SK-N-SH treated with all-trans-retinoic acid at 6 μM for 48 hours (cell line): ENCODE results near the gene PSMD6.

Experiments
- ATAC-seq: fragments of 200-7000 bp; cut with Tn5 transposase; 3 replicates; pipeline ENCODE4 v1.9.1; 2020; ENCODE audit warnings: mild to moderate bottlenecking, moderate library complexity
- BACH2 ChIP-seq: fragments of 250-450 bp; sonication (Bioruptor Pico); IDR thresholded peaks from 2 replicates; pipeline ENCODE4 v1.9.0; 2021; ENCODE audit warnings: mild to moderate bottlenecking, borderline replicate concordance
- CSDC2 ChIP-seq: fragments of 250-450 bp; sonication (Bioruptor Pico); IDR thresholded peaks from 2 replicates; pipeline ENCODE4 v1.5.0; 2020; ENCODE audit warnings: mild to moderate bottlenecking, moderate library complexity
- ESRRG ChIP-seq: fragments of 250-450 bp; sonication (Bioruptor Pico); IDR thresholded peaks from 2 replicates; pipeline ENCODE4 v1.6.1; 2021; ENCODE audit warnings: mild to moderate bottlenecking
- ISL1 ChIP-seq: fragments of 250-450 bp; sonication (Bioruptor Pico); IDR thresholded peaks from 2 replicates; pipeline ENCODE4 v2.1.2; 2022; ENCODE audit warnings: mild to moderate bottlenecking, moderate library complexity
- OSR1 ChIP-seq: fragments of 250-450 bp; sonication (Bioruptor Pico); IDR thresholded peaks from 2 replicates; pipeline ENCODE4 v1.8.0; 2022; ENCODE audit warnings: moderate library complexity, mild to moderate bottlenecking, inconsistent platforms
- PPARA ChIP-seq: fragments of 250-450 bp; sonication (Bioruptor Pico); IDR thresholded peaks from 2 replicates; pipeline ENCODE4 v1.5.0; 2020; ENCODE audit warnings: mild to moderate bottlenecking, borderline replicate concordance
- SNAI2 ChIP-seq: fragments of 250-450 bp; sonication (Bioruptor Pico); IDR thresholded peaks from 2 replicates; pipeline ENCODE4 v1.5.0; 2020; ENCODE audit warnings: mild to moderate bottlenecking, moderate library complexity
- TOX ChIP-seq: fragments of 250-450 bp; sonication (Bioruptor Pico); IDR thresholded peaks from 2 replicates; pipeline ENCODE4 v1.8.0; 2021; ENCODE audit warnings: mild to moderate bottlenecking, moderate library complexity, borderline replicate concordance
- ZC3H10 ChIP-seq: fragments of 250-450 bp; sonication (Bioruptor Pico); IDR thresholded peaks from 2 replicates; pipeline ENCODE4 v1.5.1; 2021; ENCODE audit warnings: mild to moderate bottlenecking, moderate library complexity
- ZFP3 ChIP-seq: fragments of 250-450 bp; sonication (Bioruptor Pico); IDR thresholded peaks from 2 replicates; pipeline ENCODE4 v1.5.0; 2020; ENCODE audit warnings: mild to moderate bottlenecking, moderate library complexity
- ZFP30 ChIP-seq: fragments of 450-650 bp; formaldehyde crosslinking; IDR thresholded peaks from 2 replicates; pipeline ENCODE4 v1.5.0; 2022; ENCODE audit warnings: mild to moderate bottlenecking, moderate library complexity
- ZNF70 ChIP-seq: fragments of 450-650 bp; formaldehyde crosslinking; IDR thresholded peaks from 2 replicates; pipeline ENCODE4 v1.5.0; 2020; ENCODE audit warnings: mild to moderate bottlenecking, moderate library complexity
- ZNF8 ChIP-seq: fragments of 450-650 bp; formaldehyde crosslinking; IDR thresholded peaks from 2 replicates; pipeline ENCODE4 v1.5.0; 2020; ENCODE audit warnings: mild to moderate bottlenecking, moderate library complexity
- TF ChIP-seq, protein P1 (sequence below): fragments of 250-450 bp; sonication (Bioruptor Pico); IDR thresholded peaks from 2 replicates; pipeline ENCODE4 v1.8.0; 2021; ENCODE audit warnings: low read depth, mild to moderate bottlenecking, moderate library complexity, borderline replicate concordance
- TF ChIP-seq, protein P2 (sequence below): fragments of 250-450 bp; sonication (Bioruptor Pico); IDR thresholded peaks from 2 replicates; pipeline ENCODE4 v1.8.0; 2020; ENCODE audit warnings: mild to moderate bottlenecking, moderate library complexity, borderline replicate concordance
- TF ChIP-seq, protein P3 (sequence below): fragments of 250-450 bp; sonication (Bioruptor Pico); IDR thresholded peaks from 2 replicates; pipeline ENCODE4 v1.5.1; 2021; ENCODE audit warnings: mild to moderate bottlenecking, moderate library complexity
- TF ChIP-seq, protein P4 (sequence below): fragments of 250-450 bp; sonication (Bioruptor Pico); IDR thresholded peaks from 2 replicates; pipeline ENCODE4 v1.5.0; 2020; ENCODE audit warnings: mild to moderate bottlenecking, moderate library complexity

The PSMD6 gene

DNA sequence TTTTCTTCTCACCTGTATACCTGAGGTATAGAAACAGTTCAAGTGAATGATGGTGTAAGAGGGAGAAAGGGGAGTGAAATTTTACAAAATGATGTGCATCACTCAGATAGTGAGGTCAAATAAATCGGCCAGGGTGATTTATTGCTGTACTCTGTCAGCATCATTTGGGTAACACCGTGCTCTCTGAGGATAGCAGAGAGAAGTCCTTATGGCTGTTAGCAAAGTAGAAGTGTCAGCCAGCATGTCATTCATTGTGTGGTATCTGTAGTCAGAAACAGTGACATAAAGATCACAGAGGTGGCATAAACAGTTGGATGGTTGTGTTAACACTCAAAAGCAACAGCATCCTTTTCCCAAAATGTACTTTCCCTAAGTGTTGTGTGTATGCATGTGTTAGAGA lies 53.4 kb downstream of the PSMD6 start:
- no peak for ATAC-seq
- TF ChIP-seq PPARA (CRISPR knock-in tag) (no peak), OSR1 (no peak), ZFP3 (CRISPR knock-in tag) (no peak), CSDC2 (CRISPR knock-in tag) (no peak), ESRRG (no peak), ZFP30 (CRISPR knock-in tag) (no peak), ZC3H10 (CRISPR knock-in tag) (no peak), SNAI2 (no peak)
- TF ChIP-seq, protein P1, sequence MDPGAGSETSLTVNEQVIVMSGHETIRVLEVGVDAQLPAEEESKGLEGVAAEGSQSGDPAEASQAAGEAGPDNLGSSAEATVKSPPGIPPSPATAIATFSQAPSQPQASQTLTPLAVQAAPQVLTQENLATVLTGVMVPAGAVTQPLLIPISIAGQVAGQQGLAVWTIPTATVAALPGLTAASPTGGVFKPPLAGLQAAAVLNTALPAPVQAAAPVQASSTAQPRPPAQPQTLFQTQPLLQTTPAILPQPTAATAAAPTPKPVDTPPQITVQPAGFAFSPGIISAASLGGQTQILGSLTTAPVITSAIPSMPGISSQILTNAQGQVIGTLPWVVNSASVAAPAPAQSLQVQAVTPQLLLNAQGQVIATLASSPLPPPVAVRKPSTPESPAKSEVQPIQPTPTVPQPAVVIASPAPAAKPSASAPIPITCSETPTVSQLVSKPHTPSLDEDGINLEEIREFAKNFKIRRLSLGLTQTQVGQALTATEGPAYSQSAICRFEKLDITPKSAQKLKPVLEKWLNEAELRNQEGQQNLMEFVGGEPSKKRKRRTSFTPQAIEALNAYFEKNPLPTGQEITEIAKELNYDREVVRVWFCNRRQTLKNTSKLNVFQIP = no peak
- TF ChIP-seq, protein P2, sequence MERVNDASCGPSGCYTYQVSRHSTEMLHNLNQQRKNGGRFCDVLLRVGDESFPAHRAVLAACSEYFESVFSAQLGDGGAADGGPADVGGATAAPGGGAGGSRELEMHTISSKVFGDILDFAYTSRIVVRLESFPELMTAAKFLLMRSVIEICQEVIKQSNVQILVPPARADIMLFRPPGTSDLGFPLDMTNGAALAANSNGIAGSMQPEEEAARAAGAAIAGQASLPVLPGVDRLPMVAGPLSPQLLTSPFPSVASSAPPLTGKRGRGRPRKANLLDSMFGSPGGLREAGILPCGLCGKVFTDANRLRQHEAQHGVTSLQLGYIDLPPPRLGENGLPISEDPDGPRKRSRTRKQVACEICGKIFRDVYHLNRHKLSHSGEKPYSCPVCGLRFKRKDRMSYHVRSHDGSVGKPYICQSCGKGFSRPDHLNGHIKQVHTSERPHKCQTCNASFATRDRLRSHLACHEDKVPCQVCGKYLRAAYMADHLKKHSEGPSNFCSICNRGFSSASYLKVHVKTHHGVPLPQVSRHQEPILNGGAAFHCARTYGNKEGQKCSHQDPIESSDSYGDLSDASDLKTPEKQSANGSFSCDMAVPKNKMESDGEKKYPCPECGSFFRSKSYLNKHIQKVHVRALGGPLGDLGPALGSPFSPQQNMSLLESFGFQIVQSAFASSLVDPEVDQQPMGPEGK (CRISPR knock-in tag) = no peak
- TF ChIP-seq, protein P3, sequence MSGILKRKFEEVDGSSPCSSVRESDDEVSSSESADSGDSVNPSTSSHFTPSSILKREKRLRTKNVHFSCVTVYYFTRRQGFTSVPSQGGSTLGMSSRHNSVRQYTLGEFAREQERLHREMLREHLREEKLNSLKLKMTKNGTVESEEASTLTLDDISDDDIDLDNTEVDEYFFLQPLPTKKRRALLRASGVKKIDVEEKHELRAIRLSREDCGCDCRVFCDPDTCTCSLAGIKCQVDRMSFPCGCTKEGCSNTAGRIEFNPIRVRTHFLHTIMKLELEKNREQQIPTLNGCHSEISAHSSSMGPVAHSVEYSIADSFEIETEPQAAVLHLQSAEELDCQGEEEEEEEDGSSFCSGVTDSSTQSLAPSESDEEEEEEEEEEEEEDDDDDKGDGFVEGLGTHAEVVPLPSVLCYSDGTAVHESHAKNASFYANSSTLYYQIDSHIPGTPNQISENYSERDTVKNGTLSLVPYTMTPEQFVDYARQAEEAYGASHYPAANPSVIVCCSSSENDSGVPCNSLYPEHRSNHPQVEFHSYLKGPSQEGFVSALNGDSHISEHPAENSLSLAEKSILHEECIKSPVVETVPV (CRISPR knock-in tag) = no peak
- TF ChIP-seq, protein P4, sequence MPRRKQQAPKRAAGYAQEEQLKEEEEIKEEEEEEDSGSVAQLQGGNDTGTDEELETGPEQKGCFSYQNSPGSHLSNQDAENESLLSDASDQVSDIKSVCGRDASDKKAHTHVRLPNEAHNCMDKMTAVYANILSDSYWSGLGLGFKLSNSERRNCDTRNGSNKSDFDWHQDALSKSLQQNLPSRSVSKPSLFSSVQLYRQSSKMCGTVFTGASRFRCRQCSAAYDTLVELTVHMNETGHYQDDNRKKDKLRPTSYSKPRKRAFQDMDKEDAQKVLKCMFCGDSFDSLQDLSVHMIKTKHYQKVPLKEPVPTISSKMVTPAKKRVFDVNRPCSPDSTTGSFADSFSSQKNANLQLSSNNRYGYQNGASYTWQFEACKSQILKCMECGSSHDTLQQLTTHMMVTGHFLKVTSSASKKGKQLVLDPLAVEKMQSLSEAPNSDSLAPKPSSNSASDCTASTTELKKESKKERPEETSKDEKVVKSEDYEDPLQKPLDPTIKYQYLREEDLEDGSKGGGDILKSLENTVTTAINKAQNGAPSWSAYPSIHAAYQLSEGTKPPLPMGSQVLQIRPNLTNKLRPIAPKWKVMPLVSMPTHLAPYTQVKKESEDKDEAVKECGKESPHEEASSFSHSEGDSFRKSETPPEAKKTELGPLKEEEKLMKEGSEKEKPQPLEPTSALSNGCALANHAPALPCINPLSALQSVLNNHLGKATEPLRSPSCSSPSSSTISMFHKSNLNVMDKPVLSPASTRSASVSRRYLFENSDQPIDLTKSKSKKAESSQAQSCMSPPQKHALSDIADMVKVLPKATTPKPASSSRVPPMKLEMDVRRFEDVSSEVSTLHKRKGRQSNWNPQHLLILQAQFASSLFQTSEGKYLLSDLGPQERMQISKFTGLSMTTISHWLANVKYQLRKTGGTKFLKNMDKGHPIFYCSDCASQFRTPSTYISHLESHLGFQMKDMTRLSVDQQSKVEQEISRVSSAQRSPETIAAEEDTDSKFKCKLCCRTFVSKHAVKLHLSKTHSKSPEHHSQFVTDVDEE (CRISPR knock-in tag) = no peak
- TF ChIP-seq, all 23 proteins: peak for 0

DNA sequence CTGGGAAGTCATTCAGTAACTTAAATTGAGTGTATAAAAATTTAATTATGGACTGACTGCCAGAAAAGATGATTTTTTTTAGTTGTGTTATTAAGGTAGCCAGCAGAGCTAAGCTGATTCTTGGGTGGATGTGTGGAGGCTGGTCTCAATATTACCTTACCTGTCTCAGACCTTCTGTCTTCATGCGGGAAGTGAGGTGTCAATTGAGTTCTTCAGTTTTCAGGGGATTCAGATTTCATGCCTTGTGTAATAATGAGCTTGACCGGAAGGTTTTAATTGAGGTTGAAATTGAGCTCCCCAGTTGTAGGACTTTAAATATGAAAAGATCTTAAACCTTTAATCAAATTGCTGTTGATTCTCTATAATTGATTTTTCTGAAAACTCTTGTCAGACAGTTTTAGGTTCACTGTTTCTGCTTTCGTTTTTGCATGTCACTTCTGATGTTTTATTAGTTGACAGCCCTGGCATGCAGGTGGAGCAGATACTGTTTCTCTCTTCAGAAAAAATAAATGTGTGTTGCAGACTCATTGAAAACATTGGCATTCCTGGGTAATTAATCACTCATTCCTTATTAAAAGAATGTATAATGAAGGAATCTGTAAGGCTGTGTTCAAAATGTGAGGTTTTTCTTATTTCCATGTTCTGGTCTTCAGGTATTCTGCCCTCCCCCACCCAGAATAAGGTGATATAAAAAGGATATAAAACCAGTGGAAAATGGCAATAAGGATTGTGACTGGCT lies 54.5 kb downstream of the PSMD6 start:
- ATAC-seq = no peak
- TF ChIP-seq CSDC2 (CRISPR knock-in tag) (no peak), ZNF70 (CRISPR knock-in tag) (no peak), ZFP30 (CRISPR knock-in tag) (no peak), ZNF8 (no peak), ZFP3 (CRISPR knock-in tag) (no peak), BACH2 (CRISPR knock-in tag) (no peak), ZC3H10 (CRISPR knock-in tag) (no peak), SNAI2 (no peak), TOX (CRISPR knock-in tag) (no peak), ISL1 (CRISPR knock-in tag) (no peak), PPARA (CRISPR knock-in tag) (no peak)
- TF ChIP-seq, protein P3 (CRISPR knock-in tag) = no peak
- TF ChIP-seq, protein P4 (CRISPR knock-in tag) = no peak
- TF ChIP-seq, protein P1 = no peak
